ENCODE data around the gene PHF1.
"Not testable (repeated sequence)": the region's sequence is repeated elsewhere in the genome, so short reads cannot be mapped to it uniquely, and the experiment has no call there.

Gene PHF1

DNA sequence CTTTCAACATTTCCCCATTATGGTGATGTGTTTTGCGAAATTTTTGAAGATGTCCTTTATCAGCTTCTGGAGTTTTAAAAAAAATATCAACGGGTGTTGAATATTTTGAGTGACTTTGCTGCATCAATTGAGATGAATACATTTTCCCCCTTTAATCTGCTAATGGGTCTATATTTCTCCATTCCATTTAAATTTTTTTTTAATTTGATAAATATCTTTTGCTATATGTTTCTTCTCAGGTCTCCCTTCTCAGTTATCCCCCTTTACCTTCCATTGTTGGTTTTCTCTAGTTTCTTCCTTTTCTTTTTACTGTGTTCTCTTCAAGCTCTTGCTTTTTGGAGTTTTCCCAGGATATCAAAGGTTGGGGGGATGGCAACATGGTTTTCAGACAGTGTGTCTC lies 20.6 kb upstream of the PHF1 start:
- H3K4me3 ChIP-seq (ENCODE audit: low read depth, low read length) = no peak overlapping the region
- TF ChIP-seq, protein P1, sequence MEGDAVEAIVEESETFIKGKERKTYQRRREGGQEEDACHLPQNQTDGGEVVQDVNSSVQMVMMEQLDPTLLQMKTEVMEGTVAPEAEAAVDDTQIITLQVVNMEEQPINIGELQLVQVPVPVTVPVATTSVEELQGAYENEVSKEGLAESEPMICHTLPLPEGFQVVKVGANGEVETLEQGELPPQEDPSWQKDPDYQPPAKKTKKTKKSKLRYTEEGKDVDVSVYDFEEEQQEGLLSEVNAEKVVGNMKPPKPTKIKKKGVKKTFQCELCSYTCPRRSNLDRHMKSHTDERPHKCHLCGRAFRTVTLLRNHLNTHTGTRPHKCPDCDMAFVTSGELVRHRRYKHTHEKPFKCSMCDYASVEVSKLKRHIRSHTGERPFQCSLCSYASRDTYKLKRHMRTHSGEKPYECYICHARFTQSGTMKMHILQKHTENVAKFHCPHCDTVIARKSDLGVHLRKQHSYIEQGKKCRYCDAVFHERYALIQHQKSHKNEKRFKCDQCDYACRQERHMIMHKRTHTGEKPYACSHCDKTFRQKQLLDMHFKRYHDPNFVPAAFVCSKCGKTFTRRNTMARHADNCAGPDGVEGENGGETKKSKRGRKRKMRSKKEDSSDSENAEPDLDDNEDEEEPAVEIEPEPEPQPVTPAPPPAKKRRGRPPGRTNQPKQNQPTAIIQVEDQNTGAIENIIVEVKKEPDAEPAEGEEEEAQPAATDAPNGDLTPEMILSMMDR (IDR thresholded peaks at IDR 0.05; ENCODE audit: borderline replicate concordance, insufficient read depth, low read depth, low read length) = no peak

DNA sequence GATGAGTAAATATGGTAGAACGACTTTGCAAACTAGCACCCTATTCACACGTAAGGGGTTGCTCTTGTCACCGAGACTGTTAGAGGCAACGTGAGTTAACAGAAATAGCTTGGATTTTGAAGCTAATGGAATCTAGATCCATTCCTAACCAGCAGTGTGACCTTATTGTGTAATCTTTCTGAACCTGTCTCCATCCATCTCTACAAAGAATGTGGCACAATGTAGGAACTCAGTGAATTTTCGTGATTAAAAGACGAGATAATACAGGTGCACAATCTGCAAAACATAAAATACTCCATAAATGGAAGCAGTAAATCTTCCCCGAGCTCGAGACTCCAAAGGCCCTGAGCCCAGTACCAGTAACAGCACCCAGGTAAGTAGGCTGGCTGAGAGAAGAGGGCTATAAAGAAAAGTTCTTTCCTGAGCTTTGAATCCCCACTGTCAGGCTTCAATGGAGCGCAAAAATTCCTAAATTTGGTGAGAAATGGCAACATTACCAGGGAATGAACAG lies 20.0 kb upstream of the PHF1 start:
- no peak overlapping the region for H3K4me3 ChIP-seq (ENCODE audit: low read depth, low read length)
- TF ChIP-seq, protein P1 (IDR thresholded peaks at IDR 0.05; ENCODE audit: borderline replicate concordance, insufficient read depth, low read depth, low read length) = no peak

DNA sequence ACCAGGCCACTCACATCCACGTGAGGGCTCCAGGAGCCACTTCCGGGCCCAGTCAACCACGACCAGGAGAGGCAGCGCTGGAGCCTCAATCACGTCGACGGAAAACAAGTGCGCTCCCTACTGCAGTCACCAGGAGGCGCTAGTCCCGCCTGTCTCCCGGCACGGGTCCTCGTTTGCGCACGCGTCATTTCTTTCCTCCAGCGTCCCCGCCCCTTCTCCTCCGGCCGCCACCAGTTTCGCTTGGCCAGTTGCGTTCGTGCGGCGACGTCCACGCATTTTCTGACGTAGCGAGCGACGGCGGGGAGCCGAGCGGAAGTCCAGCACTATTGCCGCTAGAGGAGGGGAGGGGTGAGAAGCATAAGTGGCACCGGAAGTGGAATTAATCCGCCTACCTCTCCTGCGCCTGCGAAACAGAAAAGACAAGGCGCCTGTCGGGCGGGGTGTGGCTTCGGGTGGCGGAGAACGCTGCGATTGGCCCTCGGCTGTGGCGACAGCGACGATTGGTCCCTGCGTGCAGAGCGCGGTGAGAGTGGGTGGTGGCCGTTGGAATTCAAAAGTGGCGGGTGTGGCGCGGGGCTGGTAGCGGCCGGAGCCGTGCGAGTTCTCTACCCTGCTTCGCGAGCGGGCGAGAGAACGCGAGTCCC lies 19.4 kb upstream of the PHF1 start, which contains the start of gene KIFC1:
TSS of gene KIFC1 (plus strand) at position 546 of the 644 bp plus-strand sequence. CDS start 163 bp downstream, outside the sequence.
- H3K4me3 ChIP-seq (ENCODE audit: low read depth, low read length) = peak within 1 kb of the TSS; percentile 79
- TF ChIP-seq, protein P1 (IDR thresholded peaks at IDR 0.05; ENCODE audit: borderline replicate concordance, insufficient read depth, low read depth, low read length) = peak; percentile 94

DNA sequence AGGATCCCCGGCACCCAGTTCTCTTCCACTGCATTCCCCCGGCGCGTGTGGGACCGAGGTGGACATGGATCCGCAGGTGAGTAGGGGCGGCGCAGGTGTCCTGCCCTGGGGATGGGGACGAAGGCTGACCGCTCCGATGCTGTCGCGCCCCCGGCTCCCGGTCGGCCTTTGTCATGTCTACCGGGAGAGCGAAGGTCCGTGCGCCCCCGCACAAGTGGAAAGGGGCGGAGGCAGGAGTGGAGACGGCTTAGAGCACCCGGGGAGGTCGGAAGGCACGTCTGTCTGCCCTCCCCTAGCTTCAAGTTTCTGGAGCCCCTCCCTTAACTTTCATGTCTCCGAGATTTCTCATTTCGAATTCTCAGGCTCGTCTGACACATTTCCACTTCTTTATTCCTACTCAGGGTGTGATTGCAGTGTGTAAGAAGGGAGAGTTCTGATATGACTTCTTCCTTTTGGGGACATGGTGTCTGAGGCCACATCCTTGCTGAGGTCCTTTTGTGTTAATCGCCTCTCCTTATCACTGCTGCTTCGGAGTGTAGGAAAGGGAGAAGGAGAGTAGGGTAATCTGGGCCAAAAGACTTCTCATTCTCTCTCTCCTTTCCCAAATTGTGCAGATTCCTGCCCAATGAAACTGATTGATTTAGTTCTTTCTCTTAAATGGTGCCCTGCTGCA lies 18.8 kb upstream of the PHF1 start:
- TF ChIP-seq, protein P1 (IDR thresholded peaks at IDR 0.05; ENCODE audit: borderline replicate concordance, insufficient read depth, low read depth, low read length) = no peak
- peak overlapping the region; percentile 79 for H3K4me3 ChIP-seq (ENCODE audit: low read depth, low read length)

DNA sequence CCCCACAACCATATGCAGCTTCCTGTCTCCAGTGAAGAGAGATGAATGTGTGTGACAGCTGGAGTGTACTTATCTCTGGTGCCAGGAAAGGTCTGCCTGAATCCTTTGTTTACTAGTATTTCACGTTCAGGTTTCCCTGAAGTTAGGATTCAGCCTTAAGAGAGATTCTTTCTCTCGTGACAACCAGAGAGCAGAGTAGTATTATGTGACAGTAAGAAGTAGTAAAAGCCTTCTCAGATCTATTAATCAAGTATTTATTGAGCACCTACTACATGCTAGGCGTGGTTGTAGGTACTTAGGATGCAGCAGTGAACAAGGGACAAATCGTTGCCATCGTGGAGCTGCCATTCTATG lies 18.2 kb upstream of the PHF1 start:
- H3K4me3 ChIP-seq (ENCODE audit: low read depth, low read length) = peak overlapping the region; percentile 79
- TF ChIP-seq, protein P1 (IDR thresholded peaks at IDR 0.05; ENCODE audit: borderline replicate concordance, insufficient read depth, low read depth, low read length) = no peak

DNA sequence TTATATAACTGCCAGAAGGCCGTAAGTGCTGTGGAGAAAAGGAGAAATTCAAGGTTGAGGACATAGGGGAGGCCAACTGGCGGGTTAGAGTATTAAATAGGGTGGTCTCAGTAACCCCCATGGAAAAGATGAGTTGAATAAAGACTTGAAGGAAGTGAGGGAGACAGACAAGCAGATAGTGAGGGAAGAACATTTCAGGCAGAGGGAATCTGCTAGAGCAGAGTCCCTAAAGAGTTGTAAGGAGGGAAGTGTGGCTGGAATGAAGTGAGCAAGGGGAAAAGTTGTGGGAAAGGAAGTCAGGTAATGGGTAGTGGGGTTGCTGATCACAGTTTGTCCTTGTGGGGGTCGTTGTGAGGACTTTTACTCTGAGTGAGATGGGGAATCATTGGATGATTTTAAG lies 17.8 kb upstream of the PHF1 start:
- peak overlapping the region; percentile 79 for H3K4me3 ChIP-seq (ENCODE audit: low read depth, low read length)
- TF ChIP-seq, protein P1 (IDR thresholded peaks at IDR 0.05; ENCODE audit: borderline replicate concordance, insufficient read depth, low read depth, low read length) = no peak

DNA sequence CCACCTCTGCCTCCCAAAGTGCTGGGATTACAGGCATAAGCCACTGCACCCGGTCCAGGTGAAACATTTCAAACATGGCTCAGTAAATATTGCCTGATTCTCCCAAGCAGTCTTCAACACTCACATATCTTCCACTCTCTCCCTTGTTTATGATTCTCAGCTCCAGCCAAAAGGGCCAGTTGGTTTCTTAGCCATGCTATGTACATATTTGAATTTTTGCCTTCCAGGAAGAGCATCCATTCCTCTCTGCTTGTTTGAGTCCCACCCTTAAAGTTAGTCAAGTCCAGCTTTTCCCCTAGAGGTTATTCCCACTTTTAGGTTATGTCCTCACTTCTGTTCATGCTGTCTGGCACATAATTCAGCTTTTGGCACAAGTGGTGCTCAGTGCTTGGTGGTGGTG lies 13.3 kb upstream of the PHF1 start:
- H3K4me3 ChIP-seq (ENCODE audit: low read depth, low read length) = no peak overlapping the region
- TF ChIP-seq, protein P1 (IDR thresholded peaks at IDR 0.05; ENCODE audit: borderline replicate concordance, insufficient read depth, low read depth, low read length) = no peak

DNA sequence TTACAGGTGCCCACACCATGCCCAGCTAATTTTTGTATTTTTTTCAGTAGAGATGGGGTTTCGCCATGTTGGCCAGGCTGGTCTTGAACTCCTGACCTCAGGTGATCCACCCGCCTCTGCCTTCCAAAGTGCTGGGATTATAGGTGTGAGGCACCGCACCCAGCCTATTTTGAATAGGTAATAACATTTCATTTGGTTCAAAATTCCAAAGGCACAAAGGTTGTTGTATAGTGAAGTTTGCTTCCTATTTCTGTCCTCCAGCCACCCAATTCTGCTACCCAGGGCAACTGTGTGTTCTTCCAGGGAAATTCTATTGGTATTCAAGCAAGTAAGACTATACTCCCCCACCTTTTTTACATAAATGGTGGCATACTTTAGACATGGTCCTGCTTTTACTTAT lies 12.2 kb upstream of the PHF1 start:
- not testable (repeated sequence) for H3K4me3 ChIP-seq (ENCODE audit: low read depth, low read length)

DNA sequence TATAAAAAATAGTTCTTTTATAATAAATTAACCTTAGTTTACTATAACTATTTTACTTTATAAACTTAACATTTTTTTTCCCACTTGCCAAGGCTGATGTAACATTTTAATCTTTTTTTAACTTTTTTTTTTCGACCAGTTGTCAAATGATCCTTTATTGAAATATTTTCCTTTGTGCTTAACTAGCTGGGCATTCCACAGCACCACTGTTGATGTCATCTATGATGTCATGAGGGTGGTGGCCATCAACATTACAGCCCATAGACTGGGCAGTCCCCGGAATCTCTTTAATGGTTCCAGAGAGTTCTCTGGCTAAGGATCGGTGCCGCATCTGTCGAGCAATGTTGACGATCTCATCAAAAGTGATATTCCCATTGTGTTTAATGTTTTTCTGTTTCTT lies 10.9 kb upstream of the PHF1 start:
- H3K4me3 ChIP-seq (ENCODE audit: low read depth, low read length) = not testable (repeated sequence)
